MCF 10A (cell line): Measurements from ENCODE around the gene MOB3B. TPM values are rescaled to one million over a fixed set of nuclear protein-coding genes. Genes with fewer than 3 reads are reported as not detected.

ENCODE experiments used
- BruUV-seq: library from RNA; stranded (reverse); fragments of 400-500 nt; replicated peaks from 2 replicates; lab custom pipeline; 2021; lab: Mats Ljungman, UMichigan
- CTCF ChIA-PET: fragments of 300-600 bp; sonication (Branson Sonifier 250); formaldehyde crosslinking; extraction: SDS; loops from one replicate; lab custom pipeline; 2021; ENCODE audit warnings: antibody characterized with exemption, inconsistent platforms; lab: Yijun Ruan, JAX
- POLR2A ChIA-PET: fragments of 300-600, 350-650 bp; sonication (Branson Sonifier 250); formaldehyde crosslinking; extraction: SDS; loops from one replicate; lab custom pipeline; 2020; ENCODE audit warnings: antibody characterized with exemption, inconsistent platforms; lab: Yijun Ruan, JAX
- DNase-seq: peaks from one replicate; pipeline ENCODE4 v3.0.0-alpha.2; 2018; ENCODE audit not compliant: unreplicated experiment
- H3K27ac Mint-ChIP-seq: one replicate; pipeline ENCODE4 v1.8.0; 2022; ENCODE audit warnings: mild to moderate bottlenecking, low read depth, mixed read lengths; ENCODE audit not compliant: unreplicated experiment
- H3K27me3 Mint-ChIP-seq: one replicate; pipeline ENCODE4 v1.8.0; 2022; ENCODE audit warnings: mixed read lengths; ENCODE audit not compliant: insufficient read depth, unreplicated experiment
- H3K36me3 Mint-ChIP-seq: one replicate; pipeline ENCODE4 v1.8.0; 2022; ENCODE audit warnings: mild to moderate bottlenecking, moderate library complexity, mixed read lengths; ENCODE audit not compliant: insufficient read depth, unreplicated experiment
- H3K4me1 Mint-ChIP-seq: one replicate; pipeline ENCODE4 v1.8.0; 2022; ENCODE audit warnings: mixed read lengths; ENCODE audit not compliant: insufficient read depth, unreplicated experiment
- H3K4me3 Mint-ChIP-seq: one replicate; pipeline ENCODE4 v1.8.0; 2022; ENCODE audit warnings: mild to moderate bottlenecking, moderate library complexity, mixed read lengths; ENCODE audit not compliant: unreplicated experiment
- H3K9me3 Mint-ChIP-seq: one replicate; pipeline ENCODE4 v1.8.0; 2022; ENCODE audit warnings: mixed read lengths; ENCODE audit not compliant: unreplicated experiment
- intact Hi-C: fragments of 100-400 bp; cut with micrococcal nuclease; formaldehyde crosslinking; loops from 2 replicates; pipeline ENCODE4 v1.14.1; 2022
- total RNA-seq: library from RNA; stranded (reverse); gene quantifications from 2 replicates; pipeline ENCODE4 v1.2.3, GENCODE V29; 2022
- TF ChIP-seq, protein P1 (sequence below): fragments of 200-600 bp; IDR thresholded peaks from one replicate; pipeline ENCODE4 v1.8.0; 2022; ENCODE audit warnings: antibody characterized with exemption, mild to moderate bottlenecking; ENCODE audit not compliant: unreplicated experiment

Gene MOB3B
- total RNA-seq, 1 experiment from 2014 or later = 3.7 TPM

DNA sequence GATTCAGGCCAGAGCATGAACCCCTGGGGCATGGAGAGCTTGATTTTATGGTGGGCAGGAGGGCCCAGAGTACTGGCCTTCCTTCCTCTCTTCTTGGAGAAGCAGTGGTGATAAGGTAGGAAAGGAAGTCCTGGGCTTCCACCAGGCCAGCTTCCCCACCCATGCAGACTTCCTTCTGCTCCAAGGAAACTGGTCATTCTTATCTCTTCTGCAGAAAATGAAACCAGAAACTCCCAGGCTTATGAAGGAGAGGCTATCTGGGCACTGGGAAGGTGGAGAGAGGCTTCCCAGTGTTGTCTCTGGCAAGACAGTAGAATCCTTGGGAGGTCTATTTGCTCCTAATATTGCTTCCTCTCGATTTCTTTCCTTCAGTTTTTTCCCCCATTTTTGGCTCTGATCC, 122.1 kb downstream of the MOB3B start:
- intact Hi-C loops = no loop called here
- Mint-ChIP-seq H3K4me1 (peaks cover 16% of the 10 kb centered on the region), H3K27ac (no peak overlapping the region), H3K36me3 (no peaks in the 10 kb centered on the region), H3K27me3 (no peaks in the 10 kb centered on the region), H3K4me3 (peak overlapping the region; percentile 40), H3K9me3 (no peaks in the 10 kb centered on the region)
- TF ChIP-seq, protein P1, sequence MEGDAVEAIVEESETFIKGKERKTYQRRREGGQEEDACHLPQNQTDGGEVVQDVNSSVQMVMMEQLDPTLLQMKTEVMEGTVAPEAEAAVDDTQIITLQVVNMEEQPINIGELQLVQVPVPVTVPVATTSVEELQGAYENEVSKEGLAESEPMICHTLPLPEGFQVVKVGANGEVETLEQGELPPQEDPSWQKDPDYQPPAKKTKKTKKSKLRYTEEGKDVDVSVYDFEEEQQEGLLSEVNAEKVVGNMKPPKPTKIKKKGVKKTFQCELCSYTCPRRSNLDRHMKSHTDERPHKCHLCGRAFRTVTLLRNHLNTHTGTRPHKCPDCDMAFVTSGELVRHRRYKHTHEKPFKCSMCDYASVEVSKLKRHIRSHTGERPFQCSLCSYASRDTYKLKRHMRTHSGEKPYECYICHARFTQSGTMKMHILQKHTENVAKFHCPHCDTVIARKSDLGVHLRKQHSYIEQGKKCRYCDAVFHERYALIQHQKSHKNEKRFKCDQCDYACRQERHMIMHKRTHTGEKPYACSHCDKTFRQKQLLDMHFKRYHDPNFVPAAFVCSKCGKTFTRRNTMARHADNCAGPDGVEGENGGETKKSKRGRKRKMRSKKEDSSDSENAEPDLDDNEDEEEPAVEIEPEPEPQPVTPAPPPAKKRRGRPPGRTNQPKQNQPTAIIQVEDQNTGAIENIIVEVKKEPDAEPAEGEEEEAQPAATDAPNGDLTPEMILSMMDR = no peak
- no peak for DNase-seq
- no TSS peak for BruUV-seq
- ChIA-PET POLR2A (interaction anchor here (0.8 to 2.8 kb wide), 5 partner anchors 14 to 21 kb away, joined by 3 to 9 read pairs (median 4); no protein-coding TSS in a partner anchor), CTCF (interaction anchor here (0.7 to 1.2 kb wide), 2 partner anchors 9 to 16 kb away, joined by 3 to 4 read pairs; no protein-coding TSS in a partner anchor)

DNA sequence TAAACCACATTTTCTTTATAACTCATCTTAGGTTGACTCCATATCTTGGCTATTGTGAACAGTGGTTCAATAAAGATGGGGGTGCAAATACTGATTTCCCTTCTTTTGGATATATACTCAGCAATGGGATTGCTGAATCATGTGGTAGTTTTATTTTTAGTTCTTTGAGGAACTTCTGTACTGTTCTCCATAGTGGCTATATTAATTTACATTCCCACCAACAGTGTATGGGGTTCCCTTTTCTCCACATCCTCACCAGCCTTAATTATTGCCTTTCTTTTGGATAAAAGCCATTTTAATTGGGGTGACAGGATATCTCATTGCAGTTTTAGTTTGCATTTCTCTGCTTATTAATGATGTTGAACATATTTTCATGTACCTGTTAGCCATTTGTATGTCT, 125.0 kb downstream of the MOB3B start:
- TF ChIP-seq, protein P1 = no peak
- CTCF ChIA-PET = interaction anchor here (0.6 to 0.7 kb wide), 2 partner anchors 18 to 122 kb away, joined by 3 read pairs; no protein-coding TSS in a partner anchor
- DNase-seq = no peak
- Mint-ChIP-seq H3K27ac (no peak overlapping the region), H3K27me3 (no peaks in the 10 kb centered on the region), H3K4me1 (peaks cover 22% of the 10 kb centered on the region), H3K9me3 (no peaks in the 10 kb centered on the region), H3K36me3 (no peaks in the 10 kb centered on the region), H3K4me3 (no peak overlapping the region)
- POLR2A ChIA-PET = interaction anchor here (0.6 kb wide), 1 partner anchor 119 kb away, joined by 3 read pairs; no protein-coding TSS in a partner anchor
- intact Hi-C loops = no loop called here
- BruUV-seq = no TSS peak

DNA sequence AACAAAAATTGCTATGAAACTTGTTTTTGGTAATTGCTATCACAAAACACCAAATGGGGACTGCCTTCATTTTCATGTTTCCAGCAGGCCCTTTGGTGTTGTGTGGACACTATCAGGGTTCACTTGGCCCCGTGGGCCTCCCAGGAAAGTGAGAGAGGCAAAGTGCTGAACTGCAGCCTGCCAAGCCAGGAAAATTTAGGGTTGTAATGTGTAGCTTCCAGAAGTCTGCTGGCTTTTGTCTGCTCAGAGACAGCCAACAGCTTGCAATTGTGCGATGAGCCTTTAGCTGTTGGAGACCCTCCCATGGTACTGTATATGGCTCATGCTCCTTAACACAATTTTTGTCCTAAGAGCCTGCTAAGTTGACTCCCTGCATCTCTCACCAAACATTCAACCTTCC, 127.0 kb downstream of the MOB3B start:
- H3K27me3 Mint-ChIP-seq = no peaks in the 10 kb centered on the region
- H3K27ac Mint-ChIP-seq = no peak overlapping the region
- TF ChIP-seq, protein P1 = no peak
- no peak overlapping the region for H3K4me3 Mint-ChIP-seq
- POLR2A ChIA-PET = no interaction called here
- no peak for DNase-seq
- H3K4me1 Mint-ChIP-seq = peaks cover 9% of the 10 kb centered on the region
- no TSS peak for BruUV-seq
- H3K9me3 Mint-ChIP-seq = no peaks in the 10 kb centered on the region
- H3K36me3 Mint-ChIP-seq = no peaks in the 10 kb centered on the region
- intact Hi-C loops = no loop called here
- CTCF ChIA-PET = interaction anchor here (0.6 to 0.7 kb wide), 2 partner anchors 17 to 39 kb away, joined by 3 to 6 read pairs; no protein-coding TSS in a partner anchor

DNA sequence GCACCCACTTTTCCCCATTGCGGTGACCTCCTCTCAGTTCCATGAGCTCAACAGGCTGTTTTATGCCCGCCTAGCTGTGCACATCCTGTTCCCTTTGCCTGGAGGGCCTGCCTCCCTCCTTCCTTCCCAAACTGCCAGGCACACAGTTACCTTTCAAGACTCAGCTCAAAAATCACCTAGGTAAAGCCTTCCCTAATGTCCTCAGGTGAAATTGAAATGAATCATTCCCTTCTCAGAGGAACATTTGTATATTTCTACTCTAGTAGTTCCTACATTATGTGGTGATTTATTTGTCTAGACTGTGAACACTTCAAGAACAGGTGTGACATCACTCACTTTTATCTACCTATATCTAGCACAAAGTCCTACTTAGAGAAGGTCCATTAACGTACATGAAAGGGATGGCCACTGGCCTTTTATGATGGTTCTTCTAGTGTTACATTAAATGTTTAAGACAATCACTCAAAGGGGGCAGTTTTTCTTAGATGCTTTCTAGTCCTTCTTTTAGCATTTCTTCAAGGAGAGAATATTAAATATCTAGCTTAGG, 129.2 kb downstream of the MOB3B start:
- Mint-ChIP-seq H3K4me1 (peaks cover 16% of the 10 kb centered on the region), H3K27me3 (no peaks in the 10 kb centered on the region), H3K27ac (no peak overlapping the region), H3K9me3 (no peaks in the 10 kb centered on the region), H3K36me3 (no peaks in the 10 kb centered on the region), H3K4me3 (no peak overlapping the region)
- POLR2A ChIA-PET = interaction anchor here (0.8 to 1.3 kb wide), 4 partner anchors 8 to 65 kb away, joined by 3 to 5 read pairs (median 3); no protein-coding TSS in a partner anchor
- TF ChIP-seq, protein P1 = no peak
- BruUV-seq = no TSS peak
- CTCF ChIA-PET = interaction anchor here (1.1 kb wide), 1 partner anchor 17 kb away, joined by 4 read pairs; no protein-coding TSS in a partner anchor
- intact Hi-C loops = no loop called here
- DNase-seq = no peak
